Loucy (cell line): ENCODE results near the gene PPIG.

Experiments
- H2AFZ ChIP-seq: fragments of 200-600 bp; sonication (generic); 2 replicates; pipeline ENCODE4 v1.6.0; 2016; ENCODE audit warnings: antibody characterized with exemption, mild to moderate bottlenecking, low read length, moderate library complexity
- H3F3A ChIP-seq: fragments of 200-600 bp; 2 replicates; pipeline ENCODE4 v1.6.0; 2016; ENCODE audit warnings: antibody characterized with exemption, low read depth, mild to moderate bottlenecking
- H3K27me3 ChIP-seq: fragments of 200-600 bp; sonication (generic); 2 replicates; pipeline ENCODE4 v1.6.1; 2014; ENCODE audit warnings: low read length, mild to moderate bottlenecking; ENCODE audit not compliant: insufficient read depth, poor library complexity, severe bottlenecking
- H3K36me3 ChIP-seq: fragments of 200-600 bp; sonication (generic); 2 replicates; pipeline ENCODE4 v1.6.1; 2016; ENCODE audit warnings: low read length; ENCODE audit not compliant: insufficient read depth
- H3K4me1 ChIP-seq: fragments of 200-600 bp; sonication (generic); 2 replicates; pipeline ENCODE4 v1.5.1; 2014; ENCODE audit warnings: low read length, mild to moderate bottlenecking; ENCODE audit not compliant: insufficient read depth, poor library complexity, severe bottlenecking
- H3K4me2 ChIP-seq: fragments of 200-600 bp; sonication (generic); 2 replicates; pipeline ENCODE4 v1.6.0; 2014; ENCODE audit warnings: antibody characterized with exemption, low read length, low read depth, mild to moderate bottlenecking; ENCODE audit not compliant: poor library complexity, severe bottlenecking
- H3K4me3 ChIP-seq: fragments of 200-600 bp; sonication (generic); 2 replicates; pipeline ENCODE4 v1.5.1; 2014; ENCODE audit warnings: low read length, mild to moderate bottlenecking, mixed read lengths; ENCODE audit not compliant: poor library complexity, severe bottlenecking
- H3K79me2 ChIP-seq: fragments of 200-600 bp; sonication (generic); 2 replicates; pipeline ENCODE4 v1.6.1; 2014; ENCODE audit warnings: low read length; ENCODE audit not compliant: insufficient read depth
- H3K9ac ChIP-seq: fragments of 200-600 bp; sonication (generic); 2 replicates; pipeline ENCODE4 v1.6.0; 2014; ENCODE audit warnings: mild to moderate bottlenecking, low read depth, low read length, moderate library complexity; ENCODE audit not compliant: poor library complexity, severe bottlenecking
- H3K9me2 ChIP-seq: fragments of 200-600 bp; sonication (generic); replicated peaks from 2 replicates; pipeline ENCODE4 v1.6.1; 2016; ENCODE audit warnings: low read depth, low read length, mixed read lengths
- H3K9me3 ChIP-seq: fragments of 200-600 bp; sonication (generic); 2 replicates; pipeline ENCODE4 v1.6.1; 2014; ENCODE audit warnings: mild to moderate bottlenecking, antibody characterized with exemption, low read length, low read depth; ENCODE audit not compliant: insufficient read depth
- H4K20me1 ChIP-seq: fragments of 200-600 bp; sonication (generic); 2 replicates; pipeline ENCODE4 v1.6.0; 2014; ENCODE audit warnings: antibody characterized with exemption, low read length, mild to moderate bottlenecking; ENCODE audit not compliant: insufficient read depth, poor library complexity, severe bottlenecking
- EZH2phosphoT487 ChIP-seq: fragments of 200-600 bp; IDR thresholded peaks from 2 replicates; pipeline ENCODE4 v1.6.1; 2018; ENCODE audit warnings: antibody characterized with exemption, mild to moderate bottlenecking, moderate library complexity, borderline replicate concordance
- TF ChIP-seq, protein P1 (sequence below): fragments of 200-600 bp; sonication (generic); conservative IDR thresholded peaks from 2 replicates; pipeline ENCODE4 v1.5.1; 2014; ENCODE audit warnings: mild to moderate bottlenecking, antibody characterized with exemption, low read length

Gene PPIG

GRCh38 chr2:169658877-169659276, 74.7 kb downstream of the PPIG start:
- no peaks in the 10 kb centered on the region for H3F3A ChIP-seq
- TF ChIP-seq EZH2phosphoT487 = no peak
- TF ChIP-seq, protein P1, sequence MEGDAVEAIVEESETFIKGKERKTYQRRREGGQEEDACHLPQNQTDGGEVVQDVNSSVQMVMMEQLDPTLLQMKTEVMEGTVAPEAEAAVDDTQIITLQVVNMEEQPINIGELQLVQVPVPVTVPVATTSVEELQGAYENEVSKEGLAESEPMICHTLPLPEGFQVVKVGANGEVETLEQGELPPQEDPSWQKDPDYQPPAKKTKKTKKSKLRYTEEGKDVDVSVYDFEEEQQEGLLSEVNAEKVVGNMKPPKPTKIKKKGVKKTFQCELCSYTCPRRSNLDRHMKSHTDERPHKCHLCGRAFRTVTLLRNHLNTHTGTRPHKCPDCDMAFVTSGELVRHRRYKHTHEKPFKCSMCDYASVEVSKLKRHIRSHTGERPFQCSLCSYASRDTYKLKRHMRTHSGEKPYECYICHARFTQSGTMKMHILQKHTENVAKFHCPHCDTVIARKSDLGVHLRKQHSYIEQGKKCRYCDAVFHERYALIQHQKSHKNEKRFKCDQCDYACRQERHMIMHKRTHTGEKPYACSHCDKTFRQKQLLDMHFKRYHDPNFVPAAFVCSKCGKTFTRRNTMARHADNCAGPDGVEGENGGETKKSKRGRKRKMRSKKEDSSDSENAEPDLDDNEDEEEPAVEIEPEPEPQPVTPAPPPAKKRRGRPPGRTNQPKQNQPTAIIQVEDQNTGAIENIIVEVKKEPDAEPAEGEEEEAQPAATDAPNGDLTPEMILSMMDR = no peak
- peaks cover 21% of the 10 kb centered on the region for H3K4me1 ChIP-seq
- peak overlapping the region; percentile 85 for H2AFZ ChIP-seq
- no peaks in the 10 kb centered on the region for H3K36me3 ChIP-seq
- H3K9me3 ChIP-seq = no peaks in the 10 kb centered on the region
- H3K4me3 ChIP-seq = peak overlapping the region; percentile 4
- H3K9ac ChIP-seq = no peak overlapping the region
- no peaks in the 10 kb centered on the region for H4K20me1 ChIP-seq
- H3K79me2 ChIP-seq = no peaks in the 10 kb centered on the region
- H3K27me3 ChIP-seq = no peaks in the 10 kb centered on the region
- H3K9me2 ChIP-seq = no peaks in the 10 kb centered on the region
- peak overlapping the region; percentile 22 for H3K4me2 ChIP-seq

- Histone ChIP-seq H3K9ac (no peak overlapping the region), H3K9me2 (no peaks in the 10 kb centered on the region), H3K4me1 (peaks cover 21% of the 10 kb centered on the region), H3K36me3 (no peaks in the 10 kb centered on the region), H4K20me1 (no peaks in the 10 kb centered on the region), H3F3A (no peaks in the 10 kb centered on the region), H3K9me3 (no peaks in the 10 kb centered on the region), H2AFZ (peak overlapping the region; percentile 85), H3K4me3 (peak overlapping the region; percentile 4), H3K4me2 (peak overlapping the region; percentile 22), H3K79me2 (no peaks in the 10 kb centered on the region), H3K27me3 (no peaks in the 10 kb centered on the region)
- TF ChIP-seq, protein P1 = no peak
- no peak for TF ChIP-seq EZH2phosphoT487
Measured at GRCh38 chr2:169659320-169659719, 75.2 kb downstream of the PPIG start.

DNA sequence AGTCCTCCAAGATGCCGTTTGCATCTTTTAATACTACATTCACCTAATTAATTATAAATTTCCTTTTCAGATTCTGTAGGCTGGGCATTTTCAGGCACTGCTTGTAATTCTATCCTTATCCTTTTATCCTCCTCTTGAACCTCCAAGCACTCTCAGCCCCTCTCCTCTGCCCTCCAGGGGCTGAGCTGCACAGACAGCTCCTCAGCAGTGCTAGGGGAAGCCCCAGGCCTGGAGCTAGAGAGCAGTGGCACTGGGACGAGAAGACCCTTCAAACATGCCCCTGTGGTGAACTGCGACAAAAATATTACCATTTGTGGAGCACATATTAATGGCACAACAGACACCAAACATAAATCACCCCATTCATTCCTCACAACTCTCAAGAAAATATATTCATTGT, 77.1 kb downstream of the PPIG start:
- Histone ChIP-seq H2AFZ (0 out of 2 replicates have a peak overlapping the region, but pooled peaks have one; percentile 1), H3K4me2 (no peak overlapping the region)

More for the DNA sequence above, 77.1 kb downstream of the PPIG start:
- Histone ChIP-seq H3K27me3 (no peaks in the 10 kb centered on the region), H3K4me1 (peaks cover 38% of the 10 kb centered on the region), H3K36me3 (no peaks in the 10 kb centered on the region), H3K79me2 (no peaks in the 10 kb centered on the region), H3K9ac (no peak overlapping the region), H3F3A (no peaks in the 10 kb centered on the region), H3K4me3 (no peak overlapping the region), H3K9me3 (no peaks in the 10 kb centered on the region), H3K9me2 (no peaks in the 10 kb centered on the region), H4K20me1 (no peaks in the 10 kb centered on the region)
- no peak for TF ChIP-seq EZH2phosphoT487
- TF ChIP-seq, protein P1 = no peak
